HL-60 (cell line): ENCODE measurements around the gene NDUFS5.

Experiments
- DNase-seq, 2 experiments: peaks; one replicate each; pipeline ENCODE4 v3.0.0-alpha.2; 2010 to 2020; ENCODE audit warnings: low read depth in 1 of 2, low spot score in 1 of 2
- H3K27ac ChIP-seq: fragments of 250-450 bp; sonication (Bioruptor Pico); replicated peaks from 2 replicates; pipeline ENCODE4 v1.5.1; 2020; ENCODE audit warnings: mild to moderate bottlenecking, moderate library complexity
- H3K27me3 ChIP-seq: fragments of 250-450 bp; sonication (Bioruptor Pico); 2 replicates; pipeline ENCODE4 v1.5.1; 2021; ENCODE audit warnings: mild to moderate bottlenecking, moderate library complexity; ENCODE audit not compliant: insufficient read depth, poor library complexity, severe bottlenecking
- H3K4me3 ChIP-seq: replicated peaks from 2 replicates; pipeline ENCODE4 v1.5.1; 2011; ENCODE audit warnings: mild to moderate bottlenecking, control low read depth, low read length; ENCODE audit not compliant: insufficient read depth
- CTCF ChIP-seq: IDR thresholded peaks from one replicate; pipeline ENCODE4 v1.5.1; 2011; ENCODE audit warnings: low read length, control low read depth, inconsistent platforms; ENCODE audit not compliant: insufficient read depth
- GABPA ChIP-seq: IDR thresholded peaks from 2 replicates; pipeline ENCODE4 v1.6.1; 2012; ENCODE audit warnings: low read depth
- POLR2AphosphoS5 ChIP-seq: IDR thresholded peaks from 2 replicates; pipeline ENCODE4 v1.6.1; 2012; ENCODE audit warnings: low read depth
- REST ChIP-seq: IDR thresholded peaks from 2 replicates; pipeline ENCODE4 v1.6.1; 2012; ENCODE audit warnings: low read depth; ENCODE audit not compliant: insufficient replicate concordance
- SPI1 ChIP-seq: IDR thresholded peaks from 2 replicates; pipeline ENCODE4 v1.6.1; 2012; ENCODE audit warnings: low read depth, mild to moderate bottlenecking, borderline replicate concordance

The NDUFS5 gene

GRCh38 chr1:39021426-39021825, 4.7 kb upstream of the NDUFS5 start:
- H3K4me3 ChIP-seq, result no peak overlapping the region
- no peak for TF ChIP-seq GABPA
- no peak for DNase-seq

GRCh38 chr1:39023140-39023539, 3.0 kb upstream of the NDUFS5 start:
- DNase-seq, result no peak
- Histone ChIP-seq H3K27ac (no peak overlapping the region), H3K4me3 (no peak overlapping the region), H3K27me3 (no peaks in the 10 kb centered on the region)
- TF ChIP-seq REST (no peak), POLR2AphosphoS5 (no peak), SPI1 (no peak), CTCF (no peak), GABPA (no peak)

More at GRCh38 chr1:39021426-39021825, 4.7 kb upstream of the NDUFS5 start:
- H3K27me3 ChIP-seq, result no peaks in the 10 kb centered on the region
- no peak overlapping the region for H3K27ac ChIP-seq

GRCh38 chr1:39026866-39027507, 837 bp downstream of the NDUFS5 start:
- DNase-seq, result peak in 1 of 2 experiments; percentile 74
- no peak for TF ChIP-seq POLR2AphosphoS5
- no peak for TF ChIP-seq GABPA
- no peak for TF ChIP-seq SPI1
- no peak for TF ChIP-seq REST
- no peak for TF ChIP-seq CTCF
- Histone ChIP-seq H3K4me3 (peak overlapping the region; percentile 64), H3K27me3 (no peaks in the 10 kb centered on the region), H3K27ac (peak overlapping the region; percentile 85)

GRCh38 chr1:39034114-39034654, 8.0 kb downstream of the NDUFS5 start:
- no peak overlapping the region for H3K4me3 ChIP-seq
- H3K27me3 ChIP-seq, result no peaks in the 10 kb centered on the region
- TF ChIP-seq REST (no peak), POLR2AphosphoS5 (no peak), GABPA (no peak), CTCF (no peak), SPI1 (no peak)
- no peak overlapping the region for H3K27ac ChIP-seq
- DNase-seq, result no peak
